Glomerular visceral epithelial cell (primary cell): Measurements from ENCODE around the gene MCF2L.

Experiments
- DNase-seq: peaks from one replicate; pipeline ENCODE4 v3.0.0-alpha.2; 2016; ENCODE audit errors: extremely low spot score

MCF2L gene

GRCh38 chr13:112951674-112952371 is 17.2 kb upstream of the MCF2L start:
- DNase-seq = no peak

GRCh38 chr13:112952759-112953551 is 16.1 kb upstream of the MCF2L start:
- DNase-seq = no peak

GRCh38 chr13:112953591-112954487 is 15.2 kb upstream of the MCF2L start:
- DNase-seq = no peak

- DNase-seq = no peak
These were observed 14.3 kb upstream of the MCF2L start for GRCh38 chr13:112954488-112955270.

GRCh38 chr13:112955271-112955937 is 13.6 kb upstream of the MCF2L start:
- DNase-seq = no peak

- no peak for DNase-seq
These were observed 13.1 kb upstream of the MCF2L start for GRCh38 chr13:112955956-112956355.

GRCh38 chr13:112956571-112957294 is 12.3 kb upstream of the MCF2L start:
- no peak for DNase-seq

- no peak for DNase-seq
These were observed 11.7 kb upstream of the MCF2L start for GRCh38 chr13:112957295-112957677.

GRCh38 chr13:112958127-112958989 is 10.7 kb upstream of the MCF2L start:
- DNase-seq = no peak

- no peak for DNase-seq
These were observed 9.8 kb upstream of the MCF2L start for GRCh38 chr13:112959206-112959605.

GRCh38 chr13:112959701-112960542 is 9.1 kb upstream of the MCF2L start:
- DNase-seq = no peak

GRCh38 chr13:112960706-112961105 is 8.3 kb upstream of the MCF2L start:
- DNase-seq = no peak

- no peak for DNase-seq
These were observed 7.3 kb upstream of the MCF2L start for GRCh38 chr13:112961457-112962369.

- no peak for DNase-seq
These were observed 6.6 kb upstream of the MCF2L start for GRCh38 chr13:112962396-112962795.

GRCh38 chr13:112962911-112963625 is 5.9 kb upstream of the MCF2L start:
- no peak for DNase-seq

- no peak for DNase-seq
These were observed 5.4 kb upstream of the MCF2L start for GRCh38 chr13:112963641-112964040.
